ENCODE measurements around the gene CNST. TPM values are rescaled to one million over a fixed set of nuclear protein-coding genes. Genes with fewer than 3 reads are reported as not detected.

Gene CNST
- total RNA-seq, 1 experiment from 2014 or later = 19.8 TPM

DNA sequence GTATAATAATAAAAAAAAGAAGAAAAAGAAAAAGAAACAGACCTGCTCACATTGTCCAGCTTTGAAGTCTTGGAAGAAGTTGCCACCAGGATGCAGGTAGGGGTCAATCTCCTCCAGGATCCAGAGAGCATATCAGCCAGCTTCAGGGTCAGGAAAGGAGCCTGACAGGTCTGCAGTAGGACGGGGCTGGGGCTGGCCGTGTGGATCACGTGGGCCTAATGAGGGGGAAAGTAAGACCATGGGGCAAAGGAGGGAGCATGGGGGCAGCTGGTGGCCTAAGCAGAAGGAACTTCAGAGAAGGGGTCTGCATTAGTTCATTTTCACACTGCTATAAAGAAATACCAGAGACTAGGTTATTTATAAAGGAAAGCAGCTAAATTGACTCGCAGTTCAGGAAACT lies 39.9 kb upstream of the CNST start:
- Histone ChIP-seq H3K56ac (ENCODE audit: insufficient read length, low read depth, low read length) (no peak overlapping the region), H3K79me2 (ENCODE audit: insufficient read depth, low read length) (no peaks in the 10 kb centered on the region), H2BK20ac (ENCODE audit: low read depth, low read length, poor library complexity, severe bottlenecking) (no peak overlapping the region), H2AK5ac (ENCODE audit: insufficient read length, low read length) (no peak overlapping the region), H4K5ac (ENCODE audit: insufficient read length, low read depth, low read length) (no peak overlapping the region), H4K91ac (ENCODE audit: insufficient read length, low read depth, low read length) (no peak overlapping the region), H3K4me1 (ENCODE audit: insufficient read depth, low read length) (no peaks in the 10 kb centered on the region), H3K23me2 (ENCODE audit: insufficient read length, low read depth, low read length, poor library complexity, severe bottlenecking) (no peaks in the 10 kb centered on the region), H3K27me3 (ENCODE audit: insufficient read depth, low read length) (no peaks in the 10 kb centered on the region; the same call in 1 of the 2 replicates), H2BK5ac (ENCODE audit: insufficient read length, low read length) (no peak overlapping the region), H3K9ac (ENCODE audit: extremely low read depth, insufficient read length, low read length) (no peak overlapping the region), H2BK12ac (ENCODE audit: insufficient read length, low read depth, low read length) (no peak overlapping the region), H3K23ac (ENCODE audit: insufficient read length, low read depth, low read length) (no peak overlapping the region), H3K79me1 (ENCODE audit: insufficient read depth, low read depth, low read length, poor library complexity, severe bottlenecking) (no peaks in the 10 kb centered on the region), H2BK120ac (ENCODE audit: low read depth, low read length, poor library complexity, severe bottlenecking) (no peak overlapping the region), H3K14ac (ENCODE audit: insufficient read depth, low read length) (no peak overlapping the region), H2AFZ (ENCODE audit: low read length) (no peak overlapping the region), H3K27ac (ENCODE audit: insufficient read length, low read depth, low read length) (no peak overlapping the region), H4K8ac (replicated peaks; ENCODE audit: insufficient read length, low read depth, low read length) (no peak overlapping the region), H3K4me2 (ENCODE audit: insufficient read depth, insufficient read length, low read length) (no peak overlapping the region), H3K9me3 (ENCODE audit: control insufficient read depth, low read depth, low read length) (peaks cover 8% of the 10 kb centered on the region), H2BK15ac (ENCODE audit: low read depth, low read length) (no peak overlapping the region), H3K18ac (ENCODE audit: insufficient read length, low read depth, low read length) (no peak overlapping the region), H3K4ac (ENCODE audit: low read depth, low read length) (no peak overlapping the region), H4K20me1 (ENCODE audit: control insufficient read depth, insufficient read depth, insufficient read length) (no peaks in the 10 kb centered on the region), H3T11ph (ENCODE audit: low read length) (no peak overlapping the region)
- WGBS (ENCODE audit: extremely low coverage, insufficient read length, low lambda C conversion rate) = no CpG with 5 or more reads among the region's 4 CpGs
- H3K36me3 Mint-ChIP-seq (ENCODE audit: insufficient read depth in 1 of 3, low read depth in 3 of 3) = peaks cover 4 to 11% (median 8%) of the 10 kb centered on the region in 3 experiments; a peak in 6 of 7 replicates
- no peak overlapping the region for H3K27ac Mint-ChIP-seq
- TF ChIP-seq, protein P1, sequence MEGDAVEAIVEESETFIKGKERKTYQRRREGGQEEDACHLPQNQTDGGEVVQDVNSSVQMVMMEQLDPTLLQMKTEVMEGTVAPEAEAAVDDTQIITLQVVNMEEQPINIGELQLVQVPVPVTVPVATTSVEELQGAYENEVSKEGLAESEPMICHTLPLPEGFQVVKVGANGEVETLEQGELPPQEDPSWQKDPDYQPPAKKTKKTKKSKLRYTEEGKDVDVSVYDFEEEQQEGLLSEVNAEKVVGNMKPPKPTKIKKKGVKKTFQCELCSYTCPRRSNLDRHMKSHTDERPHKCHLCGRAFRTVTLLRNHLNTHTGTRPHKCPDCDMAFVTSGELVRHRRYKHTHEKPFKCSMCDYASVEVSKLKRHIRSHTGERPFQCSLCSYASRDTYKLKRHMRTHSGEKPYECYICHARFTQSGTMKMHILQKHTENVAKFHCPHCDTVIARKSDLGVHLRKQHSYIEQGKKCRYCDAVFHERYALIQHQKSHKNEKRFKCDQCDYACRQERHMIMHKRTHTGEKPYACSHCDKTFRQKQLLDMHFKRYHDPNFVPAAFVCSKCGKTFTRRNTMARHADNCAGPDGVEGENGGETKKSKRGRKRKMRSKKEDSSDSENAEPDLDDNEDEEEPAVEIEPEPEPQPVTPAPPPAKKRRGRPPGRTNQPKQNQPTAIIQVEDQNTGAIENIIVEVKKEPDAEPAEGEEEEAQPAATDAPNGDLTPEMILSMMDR (conservative IDR thresholded peaks at IDR 0.05) = no peak
- H3K4me3 Mint-ChIP-seq = no peak overlapping the region
- peaks cover 29 to 36% of the 10 kb centered on the region in 2 experiments for H3K9me3 Mint-ChIP-seq
- no peak for DNase-seq
- peaks cover 9% of the 10 kb centered on the region for H3K27me3 Mint-ChIP-seq (ENCODE audit: low read depth)
- no peaks in the 10 kb centered on the region for H3K4me1 Mint-ChIP-seq
